Suprapubic skin (tissue), 4 donors: ENCODE data around the gene LRIT2.

Experiments used
- EP300 ChIP-seq: sonication (generic); formaldehyde crosslinking; IDR thresholded peaks from one replicate; pipeline ENCODE4 v1.6.1; 2017; ENCODE audit warnings: antibody characterized with exemption
- POLR2A ChIP-seq, 2 donors: fragments of 450-650 bp; IDR thresholded peaks; one replicate each; pipeline ENCODE4 v1.6.1; 2017; ENCODE audit warnings: antibody characterized with exemption in 2 of 2, mild to moderate bottlenecking in 2 of 2, moderate library complexity in 2 of 2
- POLR2AphosphoS5 ChIP-seq, 3 donors: sonication (generic); formaldehyde crosslinking; IDR thresholded peaks; one replicate each; pipeline ENCODE4 v1.6.1; 2017; ENCODE audit warnings: antibody characterized with exemption in 3 of 3
- TF ChIP-seq, protein P1 (sequence below), 2 donors: fragments of 200-600 bp in 1 of 2; fragments of 450-650 bp in 1 of 2; sonication (generic) in 1 of 2; IDR thresholded peaks; one replicate each; pipeline ENCODE4 v1.5.1; 2016 to 2019; ENCODE audit warnings: antibody characterized with exemption in 2 of 2, mild to moderate bottlenecking in 1 of 2, moderate library complexity in 1 of 2

DNA sequence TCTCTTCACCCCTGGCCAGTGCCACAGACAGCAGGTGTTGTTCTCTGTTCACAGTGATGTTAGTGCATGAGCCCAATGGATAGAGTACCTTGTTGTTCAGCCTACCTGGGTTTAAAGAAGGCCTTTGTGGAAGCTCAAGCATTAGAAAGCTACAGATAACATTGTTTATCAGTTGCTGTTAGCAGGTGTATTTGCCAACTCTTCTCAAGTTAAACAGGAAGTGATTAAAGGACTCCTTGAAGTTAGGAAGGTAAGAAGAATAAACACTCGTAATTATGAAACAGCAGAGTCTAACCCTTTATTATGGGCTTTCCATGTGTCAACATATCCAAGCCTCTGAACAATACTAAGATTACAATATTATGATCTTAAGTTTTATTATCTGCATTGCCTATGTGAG lies 45.4 kb upstream of the LRIT2 start:
- TF ChIP-seq, protein P1, sequence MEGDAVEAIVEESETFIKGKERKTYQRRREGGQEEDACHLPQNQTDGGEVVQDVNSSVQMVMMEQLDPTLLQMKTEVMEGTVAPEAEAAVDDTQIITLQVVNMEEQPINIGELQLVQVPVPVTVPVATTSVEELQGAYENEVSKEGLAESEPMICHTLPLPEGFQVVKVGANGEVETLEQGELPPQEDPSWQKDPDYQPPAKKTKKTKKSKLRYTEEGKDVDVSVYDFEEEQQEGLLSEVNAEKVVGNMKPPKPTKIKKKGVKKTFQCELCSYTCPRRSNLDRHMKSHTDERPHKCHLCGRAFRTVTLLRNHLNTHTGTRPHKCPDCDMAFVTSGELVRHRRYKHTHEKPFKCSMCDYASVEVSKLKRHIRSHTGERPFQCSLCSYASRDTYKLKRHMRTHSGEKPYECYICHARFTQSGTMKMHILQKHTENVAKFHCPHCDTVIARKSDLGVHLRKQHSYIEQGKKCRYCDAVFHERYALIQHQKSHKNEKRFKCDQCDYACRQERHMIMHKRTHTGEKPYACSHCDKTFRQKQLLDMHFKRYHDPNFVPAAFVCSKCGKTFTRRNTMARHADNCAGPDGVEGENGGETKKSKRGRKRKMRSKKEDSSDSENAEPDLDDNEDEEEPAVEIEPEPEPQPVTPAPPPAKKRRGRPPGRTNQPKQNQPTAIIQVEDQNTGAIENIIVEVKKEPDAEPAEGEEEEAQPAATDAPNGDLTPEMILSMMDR (IDR thresholded peaks at IDR 0.05), result no peak
- TF ChIP-seq EP300, result no peak
- TF ChIP-seq POLR2A (IDR thresholded peaks at IDR 0.05), result no peak
- TF ChIP-seq POLR2AphosphoS5 (IDR thresholded peaks at IDR 0.05), result no peak
